ENCODE measurements around the gene PAM16. TPM values are rescaled to one million over a fixed set of nuclear protein-coding genes. Genes with fewer than 3 reads are reported as not detected.

Gene PAM16
- total and polyA plus RNA-seq, 4 donors = 23.0 to 183 (median 58.7) TPM

- H3K27me3 ChIP-seq (ENCODE audit: control insufficient read depth in 3 of 3, insufficient read depth in 3 of 3, low read length in 2 of 3) = no peaks in the 10 kb centered on the region
- peaks cover 0 to 3% (median 0%) of the 10 kb centered on the region in 4 donors for H3K36me3 ChIP-seq (ENCODE audit: control insufficient read depth in 4 of 4, insufficient read depth in 4 of 4, low read length in 4 of 4)
- ATAC-seq (ENCODE audit: insufficient read depth, low FRiP score) = peak; percentile 73
- TF ChIP-seq CTCF (IDR thresholded peaks at IDR 0.05; ENCODE audit: control extremely low read depth, extremely low read depth) = no peak
- peak within 1 kb of the TSS in 1 of 2 donors; percentile 42 for H3K9ac ChIP-seq (ENCODE audit: insufficient read depth in 1 of 2, low read length in 2 of 2)
- 6 to 8% methylated on average over 44 to 50 of the region's 50 CpGs for WGBS, 2 donors
- DNase-seq = peak; percentile 82 to 87 (median 87)
- peak within 1 kb of the TSS; percentile 39 for H3K4me3 ChIP-seq
- no peaks in the 10 kb centered on the region for H3K9me3 ChIP-seq (ENCODE audit: control insufficient read depth in 4 of 4, insufficient read depth in 3 of 4, low read length in 3 of 4)
- peaks cover 7 to 60% (median 43%) of the 10 kb centered on the region in 5 donors for H3K4me1 ChIP-seq (ENCODE audit: control insufficient read depth in 5 of 5, insufficient read depth in 5 of 5, low read length in 5 of 5)
- H3K27ac ChIP-seq (ENCODE audit: low read depth in 1 of 2, low read length in 1 of 2) = peak within 1 kb of the TSS; percentile 61 to 86
Measured at GRCh38 chr16:4371357-4372000, 20.4 kb upstream of the PAM16 start, which contains the start of gene VASN. TSS of gene VASN (plus strand) at chr16:4371848. CDS start at chr16:4380878, 9,030 bp downstream.

- Histone ChIP-seq H3K27ac (ENCODE audit: low read depth in 1 of 2, low read length in 1 of 2) (peak overlapping the region; percentile 61 to 86), H3K4me3 (no peak overlapping the region), H3K36me3 (ENCODE audit: control insufficient read depth in 4 of 4, insufficient read depth in 4 of 4, low read length in 4 of 4) (peaks cover 0 to 3% (median 0%) of the 10 kb centered on the region in 4 donors), H3K9me3 (ENCODE audit: control insufficient read depth in 4 of 4, insufficient read depth in 3 of 4, low read length in 3 of 4) (no peaks in the 10 kb centered on the region), H3K9ac (ENCODE audit: insufficient read depth in 1 of 2, low read length in 2 of 2) (no peak overlapping the region), H3K4me1 (ENCODE audit: control insufficient read depth in 5 of 5, insufficient read depth in 5 of 5, low read length in 5 of 5) (peaks cover 7 to 53% (median 36%) of the 10 kb centered on the region in 5 donors), H3K27me3 (ENCODE audit: control insufficient read depth in 3 of 3, insufficient read depth in 3 of 3, low read length in 2 of 3) (no peaks in the 10 kb centered on the region)
- no peak for TF ChIP-seq CTCF (IDR thresholded peaks at IDR 0.05; ENCODE audit: control extremely low read depth, extremely low read depth)
- peak; percentile 16 for ATAC-seq (ENCODE audit: insufficient read depth, low FRiP score)
- 57 to 78% methylated on average over 14 of the region's 14 CpGs for WGBS, 2 donors
- peak; percentile 84 to 88 (median 85) for DNase-seq
Measured at GRCh38 chr16:4370570-4371356, 19.6 kb upstream of the PAM16 start.

- TF ChIP-seq CTCF (IDR thresholded peaks at IDR 0.05; ENCODE audit: control extremely low read depth, extremely low read depth) = no peak
- H3K9ac ChIP-seq (ENCODE audit: insufficient read depth in 1 of 2, low read length in 2 of 2) = no peak overlapping the region
- no peaks in the 10 kb centered on the region for H3K9me3 ChIP-seq (ENCODE audit: control insufficient read depth in 4 of 4, insufficient read depth in 3 of 4, low read length in 3 of 4)
- H3K36me3 ChIP-seq (ENCODE audit: control insufficient read depth in 4 of 4, insufficient read depth in 4 of 4, low read length in 4 of 4) = peaks cover 0 to 8% (median 0%) of the 10 kb centered on the region in 4 donors
- peak overlapping the region in 1 of 2 donors; percentile 86 for H3K27ac ChIP-seq (ENCODE audit: low read depth in 1 of 2, low read length in 1 of 2)
- H3K4me3 ChIP-seq = no peak overlapping the region
- ATAC-seq (ENCODE audit: insufficient read depth, low FRiP score) (no peak), DNase-seq (no peak)
- H3K27me3 ChIP-seq (ENCODE audit: control insufficient read depth in 3 of 3, insufficient read depth in 3 of 3, low read length in 2 of 3) = no peaks in the 10 kb centered on the region
- 74 to 91% methylated on average over 3 of the region's 3 CpGs for WGBS, 2 donors
- peaks cover 7 to 47% (median 32%) of the 10 kb centered on the region in 5 donors for H3K4me1 ChIP-seq (ENCODE audit: control insufficient read depth in 5 of 5, insufficient read depth in 5 of 5, low read length in 5 of 5)
Measured at GRCh38 chr16:4370151-4370550, 19.0 kb upstream of the PAM16 start.

All from lung (tissue), 12 donors.